CD4-positive, alpha-beta T cell (primary cell): ENCODE results near the gene RUFY3. TPM values are rescaled to one million over a fixed set of nuclear protein-coding genes. Genes with fewer than 3 reads are reported as not detected.

Source experiments
- ATAC-seq: fragments of 200-7000 bp; cut with Tn5 transposase; one replicate; pipeline ENCODE4 v1.10.0; 2022; ENCODE audit warnings: mild to moderate bottlenecking; ENCODE audit not compliant: poor library complexity
- CTCF ChIA-PET: fragments of 350-600 bp; sonication (Branson Sonifier 250); formaldehyde crosslinking; loops from one replicate; lab custom pipeline; 2021; ENCODE audit warnings: antibody characterized with exemption, inconsistent platforms; lab: Charles Lee
- POLR2A ChIA-PET: fragments of 350-600 bp; sonication (Branson Sonifier 250); formaldehyde crosslinking; loops from one replicate; lab custom pipeline; 2021; ENCODE audit warnings: antibody characterized with exemption, inconsistent platforms; lab: Charles Lee
- DNase-seq, 14 experiments: peaks; one replicate each; pipeline ENCODE4 v3.0.0-alpha.2; 2013 to 2020; ENCODE audit warnings: mixed read lengths in 2 of 14
- H3K27ac ChIP-seq, 2 donors: one replicate each; pipeline versions ENCODE4 v1.5.1 to v1.7.0; 2013; ENCODE audit warnings: low read length in 2 of 2, low read depth in 1 of 2, mild to moderate bottlenecking in 1 of 2
- H3K27me3 ChIP-seq, 2 experiments: 1 replicate in 1 of 2; 2 replicates in 1 of 2; pipeline versions ENCODE4 v1.6.1 to v1.7.0; 2013; ENCODE audit warnings: low read length in 2 of 2, control low read depth in 1 of 2, mild to moderate bottlenecking in 1 of 2, moderate library complexity in 1 of 2; ENCODE audit not compliant: insufficient read depth in 2 of 2, control insufficient read depth in 1 of 2
- H3K36me3 ChIP-seq: one replicate; pipeline ENCODE4 v1.6.1; 2013; ENCODE audit warnings: low read length, control low read depth; ENCODE audit not compliant: insufficient read depth
- H3K4me1 ChIP-seq: one replicate; pipeline ENCODE4 v1.6.1; 2013; ENCODE audit warnings: low read length, control low read depth; ENCODE audit not compliant: insufficient read depth
- H3K4me3 ChIP-seq: one replicate; pipeline ENCODE4 v1.5.1; 2013; ENCODE audit warnings: mild to moderate bottlenecking, low read length, moderate library complexity
- H3K9me3 ChIP-seq, 2 experiments: 1 replicate in 1 of 2; 2 replicates in 1 of 2; pipeline versions ENCODE4 v1.6.1 to v1.7.0; 2013; ENCODE audit warnings: low read length in 2 of 2, mild to moderate bottlenecking in 2 of 2, control low read depth in 1 of 2, moderate library complexity in 1 of 2; ENCODE audit not compliant: control insufficient read depth in 1 of 2, insufficient read depth in 1 of 2
- H3K27ac Mint-ChIP-seq: one replicate; pipeline ENCODE4 v1.8.0; 2020; ENCODE audit warnings: mixed read lengths
- H3K27me3 Mint-ChIP-seq: one replicate; pipeline ENCODE4 v1.8.0; 2021; ENCODE audit warnings: mixed read lengths
- H3K36me3 Mint-ChIP-seq: one replicate; pipeline ENCODE4 v1.8.0; 2021; ENCODE audit warnings: low read depth, mixed read lengths
- H3K4me1 Mint-ChIP-seq: one replicate; pipeline ENCODE4 v1.8.0; 2021; ENCODE audit warnings: low read depth, mixed read lengths
- H3K4me3 Mint-ChIP-seq: one replicate; pipeline ENCODE4 v1.8.0; 2020; ENCODE audit warnings: mild to moderate bottlenecking, mixed read lengths
- H3K9me3 Mint-ChIP-seq: one replicate; pipeline ENCODE4 v1.8.0; 2020; ENCODE audit warnings: mixed read lengths
- intact Hi-C, 2 experiments: fragments of 100-400 bp; cut with DNase I in 1 of 2; cut with micrococcal nuclease in 1 of 2; formaldehyde crosslinking; loops; one replicate each; pipeline versions ENCODE4 v1.15.1 to v1.9.0; 2023 to 2025; cut with DNase I, micrococcal nuclease
- total RNA-seq, 174 experiments: library from RNA in 2 of 174; stranded (reverse) in 2 of 174; gene quantifications; one replicate each; pipeline ENCODE4 v1.2.3 and lab custom pipeline; 2021 to 2026
- TF ChIP-seq, protein P1 (sequence below): fragments of 200-600 bp; IDR thresholded peaks from one replicate; pipeline ENCODE4 v1.8.0; 2022; ENCODE audit warnings: antibody characterized with exemption, mild to moderate bottlenecking

Gene RUFY3
- total RNA-seq, 2 experiments from 2014 or later: 18.0 to 18.1 TPM

GRCh38 chr4:70849291-70849690, 127.5 kb downstream of the RUFY3 start:
- intact Hi-C loops: no loop called here
- no peak for DNase-seq
- Histone ChIP-seq H3K4me3 (no peak overlapping the region), H3K9me3 (no peaks in the 10 kb centered on the region), H3K36me3 (no peaks in the 10 kb centered on the region), H3K27ac (no peak overlapping the region), H3K4me1 (no peaks in the 10 kb centered on the region), H3K27me3 (no peaks in the 10 kb centered on the region)
- POLR2A ChIA-PET: no interaction called here
- Mint-ChIP-seq H3K4me1 (no peaks in the 10 kb centered on the region), H3K9me3 (no peaks in the 10 kb centered on the region), H3K27me3 (no peaks in the 10 kb centered on the region), H3K36me3 (no peaks in the 10 kb centered on the region), H3K27ac (no peak overlapping the region), H3K4me3 (no peak overlapping the region)
- TF ChIP-seq, protein P1, sequence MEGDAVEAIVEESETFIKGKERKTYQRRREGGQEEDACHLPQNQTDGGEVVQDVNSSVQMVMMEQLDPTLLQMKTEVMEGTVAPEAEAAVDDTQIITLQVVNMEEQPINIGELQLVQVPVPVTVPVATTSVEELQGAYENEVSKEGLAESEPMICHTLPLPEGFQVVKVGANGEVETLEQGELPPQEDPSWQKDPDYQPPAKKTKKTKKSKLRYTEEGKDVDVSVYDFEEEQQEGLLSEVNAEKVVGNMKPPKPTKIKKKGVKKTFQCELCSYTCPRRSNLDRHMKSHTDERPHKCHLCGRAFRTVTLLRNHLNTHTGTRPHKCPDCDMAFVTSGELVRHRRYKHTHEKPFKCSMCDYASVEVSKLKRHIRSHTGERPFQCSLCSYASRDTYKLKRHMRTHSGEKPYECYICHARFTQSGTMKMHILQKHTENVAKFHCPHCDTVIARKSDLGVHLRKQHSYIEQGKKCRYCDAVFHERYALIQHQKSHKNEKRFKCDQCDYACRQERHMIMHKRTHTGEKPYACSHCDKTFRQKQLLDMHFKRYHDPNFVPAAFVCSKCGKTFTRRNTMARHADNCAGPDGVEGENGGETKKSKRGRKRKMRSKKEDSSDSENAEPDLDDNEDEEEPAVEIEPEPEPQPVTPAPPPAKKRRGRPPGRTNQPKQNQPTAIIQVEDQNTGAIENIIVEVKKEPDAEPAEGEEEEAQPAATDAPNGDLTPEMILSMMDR: no peak
- CTCF ChIA-PET: no interaction called here
- no peak for ATAC-seq

DNA sequence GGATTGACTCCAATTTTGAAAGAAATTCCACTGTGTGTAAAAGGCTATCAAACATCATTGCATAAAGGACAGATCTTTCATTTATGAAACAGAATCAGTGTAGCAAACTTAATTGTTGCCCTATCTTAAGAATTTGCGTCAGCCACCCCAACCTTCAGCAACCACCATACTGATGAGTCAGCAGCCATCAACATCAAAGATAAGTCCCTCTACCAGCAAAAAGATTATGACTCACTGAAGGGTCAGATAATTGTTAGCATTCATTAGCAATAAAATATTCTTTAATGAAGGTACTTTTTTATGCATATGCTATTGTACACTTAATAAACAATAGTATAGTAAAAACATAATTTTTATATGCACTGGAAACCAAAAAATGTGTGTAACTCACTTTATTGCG, 133.7 kb downstream of the RUFY3 start:
- Mint-ChIP-seq H3K4me3 (no peak overlapping the region), H3K27me3 (no peaks in the 10 kb centered on the region), H3K4me1 (no peaks in the 10 kb centered on the region), H3K27ac (no peak overlapping the region), H3K9me3 (no peaks in the 10 kb centered on the region), H3K36me3 (no peaks in the 10 kb centered on the region)
- CTCF ChIA-PET: no interaction called here
- H3K36me3 ChIP-seq: no peaks in the 10 kb centered on the region
- TF ChIP-seq, protein P1: no peak
- H3K27ac ChIP-seq: no peak overlapping the region
- POLR2A ChIA-PET: no interaction called here
- intact Hi-C loops: no loop called here
- no peak for ATAC-seq
- H3K4me3 ChIP-seq: no peak overlapping the region
- no peak for DNase-seq
- H3K4me1 ChIP-seq: no peaks in the 10 kb centered on the region
- H3K27me3 ChIP-seq: no peaks in the 10 kb centered on the region
- H3K9me3 ChIP-seq: no peaks in the 10 kb centered on the region

Other genes starting within 250 kb of the RUFY3 start
- gene MUC7, start 249.8 kb upstream of the RUFY3 start, total RNA-seq: not detected
- not detected for gene AMTN, start 203.4 kb upstream of the RUFY3 start, total RNA-seq
- not detected for gene AMBN, start 129.7 kb upstream of the RUFY3 start, total RNA-seq
- not detected for gene ENAM, start 93.2 kb upstream of the RUFY3 start, total RNA-seq
- 1 to 10 TPM; 1.0 to 2.7 TPM for gene JCHAIN, start 55.5 kb upstream of the RUFY3 start, total RNA-seq
- gene UTP3, start 33.4 kb upstream of the RUFY3 start, total RNA-seq: 10 to 100 TPM; 19.2 to 20.5 TPM
- gene GRSF1, start 117.9 kb downstream of the RUFY3 start, total RNA-seq: 10 to 100 TPM; 32.7 to 34.1 TPM
- 10 to 100 TPM; 13.1 to 13.4 TPM for gene MOB1B, start 180.4 kb downstream of the RUFY3 start, total RNA-seq